CD4-positive, alpha-beta T cell treated with Interleukin-15 for 4 hours (primary cell): Measurements from ENCODE around the gene WDFY2.

Source experiments
- DNase-seq: peaks from one replicate; pipeline ENCODE4 v3.0.0-alpha.2; 2020; ENCODE audit warnings: low spot score

The WDFY2 gene

GRCh38 chr13:51707461-51707860 is 123.2 kb downstream of the WDFY2 start:
- DNase-seq: no peak

- no peak for DNase-seq
Measured at GRCh38 chr13:51713807-51714206, 129.5 kb downstream of the WDFY2 start.

- no peak for DNase-seq
Measured at GRCh38 chr13:51714663-51715168, 130.5 kb downstream of the WDFY2 start.

- peak; percentile 19 for DNase-seq
Measured at GRCh38 chr13:51715613-51716012, 131.4 kb downstream of the WDFY2 start.

GRCh38 chr13:51717786-51718398 is 133.6 kb downstream of the WDFY2 start:
- DNase-seq: no peak

- no peak for DNase-seq
Measured at GRCh38 chr13:51719394-51719793, 135.1 kb downstream of the WDFY2 start.

GRCh38 chr13:51721496-51721895 is 137.2 kb downstream of the WDFY2 start:
- no peak for DNase-seq

- no peak for DNase-seq
Measured at GRCh38 chr13:51723529-51723928, 139.3 kb downstream of the WDFY2 start.

GRCh38 chr13:51724721-51725120 is 140.5 kb downstream of the WDFY2 start:
- no peak for DNase-seq

GRCh38 chr13:51726446-51727193 is 142.4 kb downstream of the WDFY2 start:
- no peak for DNase-seq

- DNase-seq: no peak
Measured at GRCh38 chr13:51727634-51728274, 143.5 kb downstream of the WDFY2 start.

GRCh38 chr13:51728275-51728673 is 144.0 kb downstream of the WDFY2 start:
- no peak for DNase-seq

- no peak for DNase-seq
Measured at GRCh38 chr13:51728972-51729371, 144.7 kb downstream of the WDFY2 start.

GRCh38 chr13:51729866-51730553 is 145.7 kb downstream of the WDFY2 start:
- DNase-seq: peak; percentile 10

GRCh38 chr13:51730927-51731326 is 146.7 kb downstream of the WDFY2 start:
- DNase-seq: no peak

- DNase-seq: no peak
Measured at GRCh38 chr13:51731759-51732158, 147.5 kb downstream of the WDFY2 start.

GRCh38 chr13:51733374-51734298 is 149.4 kb downstream of the WDFY2 start:
- no peak for DNase-seq

GRCh38 chr13:51734786-51735185 is 150.5 kb downstream of the WDFY2 start:
- DNase-seq: no peak

GRCh38 chr13:51737609-51738008 is 153.3 kb downstream of the WDFY2 start:
- no peak for DNase-seq

GRCh38 chr13:51738226-51738905 is 154.1 kb downstream of the WDFY2 start:
- DNase-seq: no peak
